A673 (cell line): ENCODE data around the gene MRPS14.

Experiments used
- EZH2 ChIP-seq: fragments of 200-600 bp; sonication (generic); IDR thresholded peaks from 2 replicates; pipeline ENCODE4 v1.6.1; 2017; ENCODE audit warnings: borderline replicate concordance, low read depth, mild to moderate bottlenecking, mixed read lengths, antibody characterized with exemption, low read length; ENCODE audit not compliant: poor library complexity, severe bottlenecking
- TF ChIP-seq, protein P1 (sequence below): fragments of 300-800, 200-600 bp; sonication (generic); conservative IDR thresholded peaks from 2 replicates; pipeline ENCODE4 v1.5.1; 2017; ENCODE audit warnings: low read depth, mild to moderate bottlenecking, antibody characterized with exemption, low read length, moderate library complexity, mixed read lengths

DNA sequence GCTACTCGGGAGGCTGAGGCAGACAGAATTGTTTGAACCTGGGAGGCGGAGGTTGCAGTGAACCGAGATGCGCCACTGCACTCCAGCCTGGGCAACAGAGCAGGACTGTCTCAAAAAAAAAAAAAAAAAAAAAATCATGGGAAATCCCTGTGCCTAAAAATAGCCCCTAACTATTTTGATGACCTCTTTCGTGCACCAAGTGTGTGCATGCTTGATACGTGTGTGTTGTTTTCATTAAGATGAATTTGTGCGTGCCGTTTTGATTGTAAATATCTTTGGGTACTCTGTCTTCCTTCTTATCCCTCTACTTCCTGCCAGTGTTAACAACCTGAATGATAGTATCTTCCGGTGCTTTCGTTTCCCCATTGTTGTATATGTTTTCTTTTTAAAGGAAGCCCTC lies 13.7 kb downstream of the MRPS14 start:
- TF ChIP-seq EZH2, result no peak
- TF ChIP-seq, protein P1, sequence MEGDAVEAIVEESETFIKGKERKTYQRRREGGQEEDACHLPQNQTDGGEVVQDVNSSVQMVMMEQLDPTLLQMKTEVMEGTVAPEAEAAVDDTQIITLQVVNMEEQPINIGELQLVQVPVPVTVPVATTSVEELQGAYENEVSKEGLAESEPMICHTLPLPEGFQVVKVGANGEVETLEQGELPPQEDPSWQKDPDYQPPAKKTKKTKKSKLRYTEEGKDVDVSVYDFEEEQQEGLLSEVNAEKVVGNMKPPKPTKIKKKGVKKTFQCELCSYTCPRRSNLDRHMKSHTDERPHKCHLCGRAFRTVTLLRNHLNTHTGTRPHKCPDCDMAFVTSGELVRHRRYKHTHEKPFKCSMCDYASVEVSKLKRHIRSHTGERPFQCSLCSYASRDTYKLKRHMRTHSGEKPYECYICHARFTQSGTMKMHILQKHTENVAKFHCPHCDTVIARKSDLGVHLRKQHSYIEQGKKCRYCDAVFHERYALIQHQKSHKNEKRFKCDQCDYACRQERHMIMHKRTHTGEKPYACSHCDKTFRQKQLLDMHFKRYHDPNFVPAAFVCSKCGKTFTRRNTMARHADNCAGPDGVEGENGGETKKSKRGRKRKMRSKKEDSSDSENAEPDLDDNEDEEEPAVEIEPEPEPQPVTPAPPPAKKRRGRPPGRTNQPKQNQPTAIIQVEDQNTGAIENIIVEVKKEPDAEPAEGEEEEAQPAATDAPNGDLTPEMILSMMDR, result no peak
